Activated CD4-positive, alpha-beta T cell treated with anti-CD3 and anti-CD28 coated beads, Interleukin-2, Interleukin-4, amounts not matched to agents 100 ng/mL and 50 ng/mL, durations not matched to agents 16 hours and 8 hours (primary cell): ENCODE data around the gene MROH2B.

Experiments used
- DNase-seq: peaks from one replicate; pipeline ENCODE4 v3.0.0-alpha.2; 2020; ENCODE audit warnings: low spot score

The MROH2B gene

GRCh38 chr5:40972434-40972833, 98.7 kb downstream of the MROH2B start:
- no peak for DNase-seq

- no peak for DNase-seq
These were observed 108.8 kb downstream of the MROH2B start for GRCh38 chr5:40962207-40962955.

GRCh38 chr5:40960037-40960436, 111.1 kb downstream of the MROH2B start:
- DNase-seq: no peak

- DNase-seq: no peak
These were observed 112.3 kb downstream of the MROH2B start for GRCh38 chr5:40958811-40959210.

GRCh38 chr5:40957048-40957447, 114.1 kb downstream of the MROH2B start:
- DNase-seq: no peak

GRCh38 chr5:40955313-40955712, 115.8 kb downstream of the MROH2B start:
- DNase-seq: no peak
